SK-N-SH treated with all-trans-retinoic acid at 6 μM for 48 hours (cell line): ENCODE measurements around the gene CDK6.

Source experiments
- ATAC-seq: fragments of 200-7000 bp; cut with Tn5 transposase; 3 replicates; pipeline ENCODE4 v1.9.1; 2020; ENCODE audit warnings: mild to moderate bottlenecking, moderate library complexity
- ARNTL ChIP-seq: fragments of 450-650 bp; formaldehyde crosslinking; IDR thresholded peaks from 2 replicates; pipeline ENCODE4 v1.5.0; 2020; ENCODE audit warnings: low read depth, mild to moderate bottlenecking, moderate library complexity, borderline replicate concordance
- BACH2 ChIP-seq: fragments of 250-450 bp; sonication (Bioruptor Pico); IDR thresholded peaks from 2 replicates; pipeline ENCODE4 v1.9.0; 2021; ENCODE audit warnings: mild to moderate bottlenecking, borderline replicate concordance
- CREB5 ChIP-seq: fragments of 250-450 bp; sonication (Bioruptor Pico); IDR thresholded peaks from 2 replicates; pipeline ENCODE4 v1.5.1; 2020; ENCODE audit warnings: low read depth, mild to moderate bottlenecking, moderate library complexity
- CSDC2 ChIP-seq: fragments of 250-450 bp; sonication (Bioruptor Pico); IDR thresholded peaks from 2 replicates; pipeline ENCODE4 v1.5.0; 2020; ENCODE audit warnings: mild to moderate bottlenecking, moderate library complexity
- CSRNP3 ChIP-seq: fragments of 250-450 bp; sonication (Bioruptor Pico); IDR thresholded peaks from 2 replicates; pipeline ENCODE4 v1.5.1; 2021; ENCODE audit warnings: mild to moderate bottlenecking, moderate library complexity
- ISL1 ChIP-seq: fragments of 250-450 bp; sonication (Bioruptor Pico); IDR thresholded peaks from 2 replicates; pipeline ENCODE4 v2.1.2; 2022; ENCODE audit warnings: mild to moderate bottlenecking, moderate library complexity
- OSR1 ChIP-seq: fragments of 250-450 bp; sonication (Bioruptor Pico); IDR thresholded peaks from 2 replicates; pipeline ENCODE4 v1.8.0; 2022; ENCODE audit warnings: moderate library complexity, mild to moderate bottlenecking, inconsistent platforms
- PATZ1 ChIP-seq: fragments of 250-450 bp; sonication (Bioruptor Pico); IDR thresholded peaks from 2 replicates; pipeline ENCODE4 v1.8.0; 2020; ENCODE audit warnings: mild to moderate bottlenecking, moderate library complexity, borderline replicate concordance
- POU6F1 ChIP-seq: fragments of 250-450 bp; sonication (Bioruptor Pico); IDR thresholded peaks from 2 replicates; pipeline ENCODE4 v1.8.0; 2021; ENCODE audit warnings: low read depth, mild to moderate bottlenecking, moderate library complexity, borderline replicate concordance
- PPARA ChIP-seq: fragments of 250-450 bp; sonication (Bioruptor Pico); IDR thresholded peaks from 2 replicates; pipeline ENCODE4 v1.5.0; 2020; ENCODE audit warnings: mild to moderate bottlenecking, borderline replicate concordance
- RARB ChIP-seq: fragments of 250-450 bp; sonication (Bioruptor Pico); IDR thresholded peaks from 2 replicates; pipeline ENCODE4 v1.8.0; 2021; ENCODE audit warnings: mild to moderate bottlenecking, moderate library complexity
- SNAI2 ChIP-seq: fragments of 250-450 bp; sonication (Bioruptor Pico); IDR thresholded peaks from 2 replicates; pipeline ENCODE4 v1.5.0; 2020; ENCODE audit warnings: mild to moderate bottlenecking, moderate library complexity
- TCF4 ChIP-seq: fragments of 250-450 bp; sonication (Bioruptor Pico); IDR thresholded peaks from 2 replicates; pipeline ENCODE4 v1.8.0; 2021; ENCODE audit warnings: mild to moderate bottlenecking, moderate library complexity, borderline replicate concordance
- TOX ChIP-seq: fragments of 250-450 bp; sonication (Bioruptor Pico); IDR thresholded peaks from 2 replicates; pipeline ENCODE4 v1.8.0; 2021; ENCODE audit warnings: mild to moderate bottlenecking, moderate library complexity, borderline replicate concordance
- ZC3H10 ChIP-seq: fragments of 250-450 bp; sonication (Bioruptor Pico); IDR thresholded peaks from 2 replicates; pipeline ENCODE4 v1.5.1; 2021; ENCODE audit warnings: mild to moderate bottlenecking, moderate library complexity
- ZFP30 ChIP-seq: fragments of 450-650 bp; formaldehyde crosslinking; IDR thresholded peaks from 2 replicates; pipeline ENCODE4 v1.5.0; 2022; ENCODE audit warnings: mild to moderate bottlenecking, moderate library complexity
- ZNF565 ChIP-seq: fragments of 450-650 bp; formaldehyde crosslinking; conservative IDR thresholded peaks from 2 replicates; pipeline ENCODE4 v1.5.0; 2020; ENCODE audit warnings: low read depth, mild to moderate bottlenecking, moderate library complexity
- ZNF70 ChIP-seq: fragments of 450-650 bp; formaldehyde crosslinking; IDR thresholded peaks from 2 replicates; pipeline ENCODE4 v1.5.0; 2020; ENCODE audit warnings: mild to moderate bottlenecking, moderate library complexity
- ZNF8 ChIP-seq: fragments of 450-650 bp; formaldehyde crosslinking; IDR thresholded peaks from 2 replicates; pipeline ENCODE4 v1.5.0; 2020; ENCODE audit warnings: mild to moderate bottlenecking, moderate library complexity

The CDK6 gene

GRCh38 chr7:92613720-92614119, 222.7 kb downstream of the CDK6 start:
- no peak for ATAC-seq
- TF ChIP-seq ZNF70 (CRISPR knock-in tag) (no peak), OSR1 (CRISPR knock-in tag) (no peak), PPARA (no peak), BACH2 (no peak), ZNF8 (CRISPR knock-in tag) (no peak), ARNTL (CRISPR knock-in tag) (no peak), PATZ1 (CRISPR knock-in tag) (no peak)

- 0 out of 3 replicates have a peak, but pooled peaks have one; percentile 14 for ATAC-seq
Observed at GRCh38 chr7:92613214-92613613, 223.2 kb downstream of the CDK6 start.

GRCh38 chr7:92612501-92612900, 223.9 kb downstream of the CDK6 start:
- TF ChIP-seq CSRNP3 (no peak), ARNTL (CRISPR knock-in tag) (no peak), ZNF565 (CRISPR knock-in tag) (no peak), POU6F1 (CRISPR knock-in tag) (0 out of 2 replicates have a peak, but pooled peaks have one; percentile 14), CSDC2 (CRISPR knock-in tag) (no peak), BACH2 (no peak), TCF4 (CRISPR knock-in tag) (no peak), ZC3H10 (CRISPR knock-in tag) (no peak), ISL1 (CRISPR knock-in tag) (no peak)
- TF ChIP-seq, all 23 proteins: peak for 1
- peak; percentile 9 for ATAC-seq

More at GRCh38 chr7:92613214-92613613, 223.2 kb downstream of the CDK6 start:
- TF ChIP-seq ISL1 (CRISPR knock-in tag) (no peak), RARB (CRISPR knock-in tag) (no peak), TOX (CRISPR knock-in tag) (no peak), ZFP30 (CRISPR knock-in tag) (no peak), ZNF8 (CRISPR knock-in tag) (no peak), BACH2 (no peak), POU6F1 (CRISPR knock-in tag) (no peak), OSR1 (CRISPR knock-in tag) (no peak), ZNF70 (CRISPR knock-in tag) (no peak), ZNF565 (CRISPR knock-in tag) (no peak), CREB5 (CRISPR knock-in tag) (no peak), CSRNP3 (no peak)

- TF ChIP-seq CSDC2 (CRISPR knock-in tag) (no peak), CSRNP3 (no peak), ARNTL (CRISPR knock-in tag) (no peak), ZNF70 (CRISPR knock-in tag) (no peak), SNAI2 (CRISPR knock-in tag) (no peak), TOX (CRISPR knock-in tag) (no peak)
- ATAC-seq = no peak
Observed at GRCh38 chr7:92611735-92612134, 224.6 kb downstream of the CDK6 start.
